Neuronal stem cell (in vitro differentiated cells): ENCODE results near the gene PRKN.

ENCODE experiments used
- DNase-seq: peaks from one replicate; pipeline ENCODE4 v3.0.0-alpha.2; 2013; ENCODE audit warnings: low spot score
- H2AFZ ChIP-seq: one replicate; pipeline ENCODE4 v1.6.1; 2013; ENCODE audit warnings: mild to moderate bottlenecking, low read length, inconsistent platforms
- H2AK5ac ChIP-seq: 2 replicates; pipeline ENCODE4 v1.6.1; 2013; ENCODE audit warnings: low read depth, mild to moderate bottlenecking, inconsistent platforms, low read length, moderate library complexity, mixed read lengths
- H2BK120ac ChIP-seq: 2 replicates; pipeline ENCODE4 v1.6.1; 2013; ENCODE audit warnings: low read depth, mild to moderate bottlenecking, inconsistent platforms, low read length, moderate library complexity, mixed read lengths
- H2BK12ac ChIP-seq: one replicate; pipeline ENCODE4 v1.6.1; 2013; ENCODE audit warnings: low read length, inconsistent platforms
- H2BK15ac ChIP-seq: 2 replicates; pipeline ENCODE4 v1.6.1; 2013; ENCODE audit warnings: mild to moderate bottlenecking, low read length, inconsistent platforms, mixed read lengths
- H2BK5ac ChIP-seq: one replicate; pipeline ENCODE4 v1.6.1; 2013; ENCODE audit warnings: inconsistent platforms, mild to moderate bottlenecking, low read length, moderate library complexity
- H3K14ac ChIP-seq: one replicate; pipeline ENCODE4 v1.6.1; 2013; ENCODE audit warnings: low read length, inconsistent platforms
- H3K18ac ChIP-seq: 2 replicates; pipeline ENCODE4 v1.6.1; 2013; ENCODE audit warnings: low read length, inconsistent platforms
- H3K23ac ChIP-seq: 2 replicates; pipeline ENCODE4 v1.6.1; 2013; ENCODE audit warnings: low read depth, mild to moderate bottlenecking, mixed read lengths, low read length, inconsistent platforms; ENCODE audit not compliant: poor library complexity
- H3K27ac ChIP-seq: replicated peaks from 3 replicates; pipeline ENCODE4 v1.5.1; 2013; ENCODE audit warnings: low read length, inconsistent platforms
- H3K27me3 ChIP-seq, 3 experiments: 2 replicates each; pipeline ENCODE4 v1.6.1; 2013; ENCODE audit warnings: low read length in 3 of 3, mild to moderate bottlenecking in 2 of 3, inconsistent platforms in 1 of 3, low read depth in 1 of 3, mixed read lengths in 1 of 3, moderate library complexity in 1 of 3; ENCODE audit not compliant: control insufficient read depth in 3 of 3, insufficient read depth in 3 of 3
- H3K36me3 ChIP-seq, 2 donors: replicated peaks in 1 of 2; 2 replicates each; pipeline ENCODE4 v1.6.1; 2013; ENCODE audit warnings: low read length in 2 of 2; ENCODE audit not compliant: control insufficient read depth in 2 of 2, insufficient read depth in 2 of 2
- H3K4ac ChIP-seq: 2 replicates; pipeline ENCODE4 v1.6.1; 2013; ENCODE audit warnings: inconsistent platforms, mild to moderate bottlenecking, low read length, moderate library complexity
- H3K4me1 ChIP-seq, 2 donors: 1 replicate in 1 of 2; 2 replicates in 1 of 2; pipeline ENCODE4 v1.6.1; 2013; ENCODE audit warnings: low read length in 2 of 2, low read depth in 1 of 2; ENCODE audit not compliant: control insufficient read depth in 2 of 2, insufficient read depth in 1 of 2
- H3K4me2 ChIP-seq: one replicate; pipeline ENCODE4 v1.6.1; 2013; ENCODE audit warnings: mild to moderate bottlenecking, low read length, inconsistent platforms; ENCODE audit not compliant: insufficient read depth, poor library complexity, severe bottlenecking
- H3K4me3 ChIP-seq, 2 donors: 2 replicates each; pipeline ENCODE4 v1.5.1; 2013; ENCODE audit warnings: low read length in 2 of 2, mild to moderate bottlenecking in 2 of 2, inconsistent platforms in 1 of 2, moderate library complexity in 1 of 2
- H3K79me1 ChIP-seq: one replicate; pipeline ENCODE4 v1.6.1; 2013; ENCODE audit warnings: low read depth, mild to moderate bottlenecking, inconsistent platforms, low read length, moderate library complexity
- H3K9ac ChIP-seq: one replicate; pipeline ENCODE4 v1.6.1; 2013; ENCODE audit warnings: mild to moderate bottlenecking, low read depth, low read length, inconsistent platforms; ENCODE audit not compliant: poor library complexity
- H3K9me3 ChIP-seq, 2 donors: replicated peaks in 1 of 2; 2 replicates each; pipeline versions ENCODE3 to v1.6.1; 2013; ENCODE audit warnings: low read length in 2 of 2, mild to moderate bottlenecking in 2 of 2, inconsistent platforms in 1 of 2, low read depth in 1 of 2, mixed read lengths in 1 of 2, moderate library complexity in 1 of 2; ENCODE audit not compliant: control insufficient read depth in 2 of 2, insufficient read depth in 1 of 2
- H4K8ac ChIP-seq: one replicate; pipeline ENCODE4 v1.6.1; 2013; ENCODE audit warnings: low read depth, mild to moderate bottlenecking, inconsistent platforms, low read length, moderate library complexity
- H4K91ac ChIP-seq: one replicate; pipeline ENCODE4 v1.6.1; 2013; ENCODE audit warnings: low read length, low read depth, mild to moderate bottlenecking, inconsistent platforms; ENCODE audit not compliant: poor library complexity
- WGBS, 2 donors: extraction: QIAGEN DNeasy Blood & Tissue Kit; methylation state at CpG; one replicate each; pipeline ENCODE4 v1.1.7; 2013; ENCODE audit warnings: missing lambda C conversion rate in 2 of 2, mixed read lengths in 1 of 2; ENCODE audit not compliant: insufficient read length in 2 of 2, insufficient replicate concordance in 1 of 2; ENCODE audit errors: extremely low coverage in 2 of 2; 5-methylcytosine and 5-hydroxymethylcytosine counted together

PRKN gene

GRCh38 chr6:161949531-161949930 is 778.0 kb downstream of the PRKN start:
- H2BK15ac ChIP-seq = no peak overlapping the region

GRCh38 chr6:161948462-161948861 is 779.1 kb downstream of the PRKN start:
- no peak overlapping the region for H2BK12ac ChIP-seq
- no peaks in the 10 kb centered on the region for H3K27me3 ChIP-seq
- no peak for DNase-seq
- no peak overlapping the region for H3K4ac ChIP-seq
- no peak overlapping the region for H3K9ac ChIP-seq
- peaks cover 0 to 1% of the 10 kb centered on the region in 2 donors for H3K4me1 ChIP-seq
- H4K8ac ChIP-seq = no peak overlapping the region
- no peak overlapping the region for H2BK120ac ChIP-seq
- H2AK5ac ChIP-seq = no peak overlapping the region
- no peak overlapping the region for H3K4me2 ChIP-seq
- H2BK5ac ChIP-seq = no peak overlapping the region
- H3K23ac ChIP-seq = no peak overlapping the region
- H3K18ac ChIP-seq = no peak overlapping the region
- H4K91ac ChIP-seq = no peak overlapping the region
- no peaks in the 10 kb centered on the region for H3K36me3 ChIP-seq
- H3K9me3 ChIP-seq = no peaks in the 10 kb centered on the region
- no peak overlapping the region for H3K14ac ChIP-seq
- no peak overlapping the region for H2AFZ ChIP-seq
- no peak overlapping the region for H2BK15ac ChIP-seq
- H3K27ac ChIP-seq = no peak overlapping the region
- no peaks in the 10 kb centered on the region for H3K79me1 ChIP-seq
- H3K4me3 ChIP-seq = no peak overlapping the region
- no CpG with 5 or more reads among the region's 2 CpGs for WGBS, 2 donors

More at GRCh38 chr6:161949531-161949930, 778.0 kb downstream of the PRKN start:
- Histone ChIP-seq H3K4ac (no peak overlapping the region), H3K27ac (no peak overlapping the region), H3K79me1 (no peaks in the 10 kb centered on the region), H2BK120ac (no peak overlapping the region), H3K4me1 (no peaks in the 10 kb centered on the region), H3K36me3 (no peaks in the 10 kb centered on the region), H3K9me3 (no peaks in the 10 kb centered on the region), H2AK5ac (no peak overlapping the region), H2BK5ac (no peak overlapping the region), H2BK12ac (no peak overlapping the region), H3K9ac (no peak overlapping the region), H3K14ac (no peak overlapping the region), H3K23ac (no peak overlapping the region), H2AFZ (no peak overlapping the region), H4K91ac (no peak overlapping the region), H3K18ac (no peak overlapping the region), H3K4me3 (no peak overlapping the region), H4K8ac (no peak overlapping the region), H3K4me2 (no peak overlapping the region), H3K27me3 (no peaks in the 10 kb centered on the region)
- no CpG with 5 or more reads among the region's 2 CpGs for WGBS, 2 donors
- DNase-seq = no peak

- no peak overlapping the region for H2BK12ac ChIP-seq
- no peak overlapping the region for H3K9ac ChIP-seq
- no peak for DNase-seq
- H2BK5ac ChIP-seq = no peak overlapping the region
- H2BK15ac ChIP-seq = no peak overlapping the region
- H3K4ac ChIP-seq = no peak overlapping the region
- H3K36me3 ChIP-seq = no peaks in the 10 kb centered on the region
- H2AFZ ChIP-seq = no peak overlapping the region
- no peaks in the 10 kb centered on the region for H3K9me3 ChIP-seq
- no peak overlapping the region for H2AK5ac ChIP-seq
- no peaks in the 10 kb centered on the region for H3K27me3 ChIP-seq
- H4K91ac ChIP-seq = no peak overlapping the region
- no peak overlapping the region for H3K14ac ChIP-seq
- H3K27ac ChIP-seq = no peak overlapping the region
- peaks cover 0 to 1% of the 10 kb centered on the region in 2 donors for H3K4me1 ChIP-seq
- H3K4me2 ChIP-seq = no peak overlapping the region
- WGBS, 2 donors = no CpG with 5 or more reads among the region's 4 CpGs
- no peak overlapping the region for H3K4me3 ChIP-seq
- no peak overlapping the region for H3K23ac ChIP-seq
- H2BK120ac ChIP-seq = no peak overlapping the region
- no peak overlapping the region for H4K8ac ChIP-seq
- no peak overlapping the region for H3K18ac ChIP-seq
- no peaks in the 10 kb centered on the region for H3K79me1 ChIP-seq
Measured at GRCh38 chr6:161947371-161947770, 780.2 kb downstream of the PRKN start.

- Histone ChIP-seq H3K4me1 (peaks cover 0 to 1% of the 10 kb centered on the region in 2 donors), H3K27ac (no peak overlapping the region), H2BK12ac (no peak overlapping the region), H2AFZ (peak overlapping the region; percentile 18), H3K4me3 (no peak overlapping the region), H3K9ac (no peak overlapping the region), H2AK5ac (no peak overlapping the region), H3K18ac (no peak overlapping the region), H3K9me3 (no peaks in the 10 kb centered on the region), H4K8ac (no peak overlapping the region), H3K4me2 (no peak overlapping the region), H3K79me1 (no peaks in the 10 kb centered on the region), H2BK5ac (no peak overlapping the region), H2BK15ac (no peak overlapping the region), H4K91ac (no peak overlapping the region), H3K4ac (no peak overlapping the region), H3K27me3 (no peaks in the 10 kb centered on the region), H2BK120ac (no peak overlapping the region), H3K36me3 (no peaks in the 10 kb centered on the region), H3K14ac (no peak overlapping the region), H3K23ac (no peak overlapping the region)
- WGBS, 2 donors = no CpG with 5 or more reads among the region's 3 CpGs
- no peak for DNase-seq
Measured at GRCh38 chr6:161946461-161946860, 781.1 kb downstream of the PRKN start.
